ENCODE data around the gene GABRA5.

- TF ChIP-seq, protein P1, sequence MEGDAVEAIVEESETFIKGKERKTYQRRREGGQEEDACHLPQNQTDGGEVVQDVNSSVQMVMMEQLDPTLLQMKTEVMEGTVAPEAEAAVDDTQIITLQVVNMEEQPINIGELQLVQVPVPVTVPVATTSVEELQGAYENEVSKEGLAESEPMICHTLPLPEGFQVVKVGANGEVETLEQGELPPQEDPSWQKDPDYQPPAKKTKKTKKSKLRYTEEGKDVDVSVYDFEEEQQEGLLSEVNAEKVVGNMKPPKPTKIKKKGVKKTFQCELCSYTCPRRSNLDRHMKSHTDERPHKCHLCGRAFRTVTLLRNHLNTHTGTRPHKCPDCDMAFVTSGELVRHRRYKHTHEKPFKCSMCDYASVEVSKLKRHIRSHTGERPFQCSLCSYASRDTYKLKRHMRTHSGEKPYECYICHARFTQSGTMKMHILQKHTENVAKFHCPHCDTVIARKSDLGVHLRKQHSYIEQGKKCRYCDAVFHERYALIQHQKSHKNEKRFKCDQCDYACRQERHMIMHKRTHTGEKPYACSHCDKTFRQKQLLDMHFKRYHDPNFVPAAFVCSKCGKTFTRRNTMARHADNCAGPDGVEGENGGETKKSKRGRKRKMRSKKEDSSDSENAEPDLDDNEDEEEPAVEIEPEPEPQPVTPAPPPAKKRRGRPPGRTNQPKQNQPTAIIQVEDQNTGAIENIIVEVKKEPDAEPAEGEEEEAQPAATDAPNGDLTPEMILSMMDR (conservative IDR thresholded peaks at IDR 0.05; ENCODE audit: low read length), result no peak
- TF ChIP-seq EZH2phosphoT487 (IDR thresholded peaks at IDR 0.05; ENCODE audit: borderline replicate concordance), result no peak
Measured at GRCh38 chr15:26936502-26936901, 69.6 kb downstream of the GABRA5 start.

Data from Loucy (cell line).